Hematopoietic multipotent progenitor cell treated with erythropoietin and hydrocortisone succinate and interleukin-3 and kit ligand, for 4 days (in vitro differentiated cells): ENCODE data around the gene WDR64.

Experiments used
- DNase-seq: peaks from one replicate; pipeline ENCODE4 v3.0.0-alpha.2; 2015

The WDR64 gene

GRCh38 chr1:241652012-241652411 is at the start of gene WDR64:
TSS of gene WDR64 (plus strand) at chr1:241652281. CDS start at chr1:241652485, 204 bp downstream.
- no peak for DNase-seq

- DNase-seq, result no peak
These were observed 48.3 kb upstream of the WDR64 start for GRCh38 chr1:241603731-241604245.

GRCh38 chr1:241605146-241605805 is 46.8 kb upstream of the WDR64 start:
- peak; percentile 42 for DNase-seq

- DNase-seq, result no peak
These were observed 45.5 kb upstream of the WDR64 start for GRCh38 chr1:241606544-241606943.

GRCh38 chr1:241607497-241607896 is 44.6 kb upstream of the WDR64 start:
- no peak for DNase-seq

GRCh38 chr1:241608379-241609033 is 43.6 kb upstream of the WDR64 start:
- DNase-seq, result no peak

- no peak for DNase-seq
These were observed 41.8 kb upstream of the WDR64 start for GRCh38 chr1:241610056-241610815.

GRCh38 chr1:241611063-241611462 is 41.0 kb upstream of the WDR64 start:
- peak; percentile 88 for DNase-seq

GRCh38 chr1:241611736-241612135 is 40.3 kb upstream of the WDR64 start:
- no peak for DNase-seq

GRCh38 chr1:241612533-241613477 is 39.3 kb upstream of the WDR64 start:
- no peak for DNase-seq

GRCh38 chr1:241614144-241614543 is 37.9 kb upstream of the WDR64 start:
- no peak for DNase-seq

- DNase-seq, result no peak
These were observed 37.5 kb upstream of the WDR64 start for GRCh38 chr1:241614572-241614971.

- no peak for DNase-seq
These were observed 36.8 kb upstream of the WDR64 start for GRCh38 chr1:241615043-241615974.

GRCh38 chr1:241617426-241617825 is 34.7 kb upstream of the WDR64 start:
- no peak for DNase-seq

- DNase-seq, result no peak
These were observed 29.4 kb upstream of the WDR64 start for GRCh38 chr1:241622669-241623068.

GRCh38 chr1:241624935-241625334 is 27.1 kb upstream of the WDR64 start:
- peak; percentile 51 for DNase-seq

- peak; percentile 85 for DNase-seq
These were observed 24.4 kb upstream of the WDR64 start for GRCh38 chr1:241627453-241628259.

- DNase-seq, result no peak
These were observed 22.1 kb upstream of the WDR64 start for GRCh38 chr1:241630005-241630404.

- no peak for DNase-seq
These were observed 21.6 kb upstream of the WDR64 start for GRCh38 chr1:241630476-241630875.

GRCh38 chr1:241630899-241631298 is 21.2 kb upstream of the WDR64 start:
- no peak for DNase-seq
